CD4-positive, alpha-beta memory T cell (primary cell): ENCODE data around the gene ARHGAP22. TPM values are rescaled to one million over a fixed set of nuclear protein-coding genes. Genes with fewer than 3 reads are reported as not detected.

Experiments used
- CTCF ChIA-PET: fragments of 350-600 bp; sonication (Branson Sonifier 250); formaldehyde crosslinking; loops from one replicate; lab custom pipeline; 2021; ENCODE audit warnings: inconsistent platforms; ENCODE audit not compliant: partially characterized antibody; lab: Charles Lee
- POLR2A ChIA-PET: fragments of 350-600 bp; sonication (Branson Sonifier 250); formaldehyde crosslinking; loops from one replicate; lab custom pipeline; 2021; ENCODE audit not compliant: partially characterized antibody; lab: Charles Lee
- DNase-seq, 5 donors: peaks; one replicate each; pipeline versions ENCODE4 v3.0.0 to v3.0.0-alpha.2; 2020 to 2022; ENCODE audit warnings: mixed read lengths in 1 of 5
- H3K27ac ChIP-seq: one replicate; pipeline ENCODE4 v1.7.0; 2013; ENCODE audit warnings: low read depth, low read length
- H3K27me3 ChIP-seq: 2 replicates; pipeline ENCODE4 v1.7.0; 2013; ENCODE audit warnings: mild to moderate bottlenecking, low read length, moderate library complexity; ENCODE audit not compliant: insufficient read depth
- H3K36me3 ChIP-seq: 2 replicates; pipeline ENCODE4 v1.7.0; 2013; ENCODE audit warnings: mild to moderate bottlenecking, low read length, moderate library complexity; ENCODE audit not compliant: insufficient read depth
- H3K4me1 ChIP-seq: 2 replicates; pipeline ENCODE4 v1.7.0; 2013; ENCODE audit warnings: mild to moderate bottlenecking, low read length, moderate library complexity; ENCODE audit not compliant: insufficient read depth
- H3K4me3 ChIP-seq, 2 donors: one replicate each; pipeline ENCODE4 v1.7.0; 2013; ENCODE audit warnings: low read length in 2 of 2, mild to moderate bottlenecking in 1 of 2
- H3K9me3 ChIP-seq, 2 donors: one replicate each; pipeline ENCODE4 v1.7.0; 2013; ENCODE audit warnings: low read length in 2 of 2, control low read depth in 1 of 2; ENCODE audit not compliant: control insufficient read depth in 1 of 2
- H3K27ac Mint-ChIP-seq, 7 donors: one replicate each; pipeline ENCODE4 v1.8.0; 2020 to 2021; ENCODE audit warnings: mixed read lengths in 7 of 7, mild to moderate bottlenecking in 6 of 7, inconsistent platforms in 3 of 7, moderate library complexity in 3 of 7
- H3K27me3 Mint-ChIP-seq, 2 donors: one replicate each; pipeline ENCODE4 v1.8.0; 2020 to 2021; ENCODE audit warnings: mixed read lengths in 2 of 2
- H3K36me3 Mint-ChIP-seq, 2 donors: one replicate each; pipeline ENCODE4 v1.8.0; 2020 to 2021; ENCODE audit warnings: mixed read lengths in 2 of 2, inconsistent platforms in 1 of 2, mild to moderate bottlenecking in 1 of 2
- H3K4me1 Mint-ChIP-seq, 4 donors: one replicate each; pipeline ENCODE4 v1.8.0; 2020 to 2021; ENCODE audit warnings: mixed read lengths in 4 of 4, mild to moderate bottlenecking in 1 of 4
- H3K4me3 Mint-ChIP-seq, 8 donors: one replicate each; pipeline ENCODE4 v1.8.0; 2020 to 2021; ENCODE audit warnings: mixed read lengths in 8 of 8, mild to moderate bottlenecking in 7 of 8, moderate library complexity in 6 of 8, inconsistent platforms in 3 of 8
- H3K9me3 Mint-ChIP-seq, 8 donors: one replicate each; pipeline ENCODE4 v1.8.0; 2020 to 2021; ENCODE audit warnings: mixed read lengths in 8 of 8, mild to moderate bottlenecking in 5 of 8, inconsistent platforms in 3 of 8, moderate library complexity in 1 of 8
- intact Hi-C: fragments of 100-400 bp; cut with micrococcal nuclease; formaldehyde crosslinking; loops from one replicate; pipeline ENCODE4 v1.15.1; 2023
- polyA plus RNA-seq, 2 donors: library from polyadenylated mRNA; unstranded; fragments of 300-500 nt; fragmentation: Illumina TruSeq; gene quantifications; one replicate each; pipeline ENCODE4 v1.2.3, GENCODE V29; 2021
- total RNA-seq, 2 experiments: library from RNA; stranded (reverse); gene quantifications; one replicate each; pipeline ENCODE4 v1.2.3, GENCODE V29; 2021

Gene ARHGAP22
- total and polyA plus RNA-seq, 4 experiments from 2014 or later: 0.20 to 0.83 TPM; not detected in 2

- peaks cover 2 to 7% of the 10 kb centered on the region in 2 donors for H3K27me3 Mint-ChIP-seq
- Histone ChIP-seq H3K4me3 (no peak overlapping the region), H3K4me1 (no peaks in the 10 kb centered on the region), H3K36me3 (no peaks in the 10 kb centered on the region), H3K27me3 (no peaks in the 10 kb centered on the region), H3K27ac (no peak overlapping the region), H3K9me3 (no peaks in the 10 kb centered on the region)
- no peak for DNase-seq
- H3K27ac Mint-ChIP-seq: no peak overlapping the region
- no peak overlapping the region for H3K4me3 Mint-ChIP-seq
- H3K36me3 Mint-ChIP-seq: no peaks in the 10 kb centered on the region
- no peaks in the 10 kb centered on the region for H3K9me3 Mint-ChIP-seq
- CTCF ChIA-PET: no interaction called here
- POLR2A ChIA-PET: no interaction called here
- intact Hi-C loops: no loop called here
- H3K4me1 Mint-ChIP-seq: no peaks in the 10 kb centered on the region
Observed at GRCh38 chr10:48536916-48537890, 67.7 kb downstream of the ARHGAP22 start.

GRCh38 chr10:48536156-48536500 lies 68.7 kb downstream of the ARHGAP22 start:
- H3K36me3 Mint-ChIP-seq: no peaks in the 10 kb centered on the region
- no peak overlapping the region for H3K27ac Mint-ChIP-seq
- H3K9me3 Mint-ChIP-seq: no peaks in the 10 kb centered on the region

GRCh38 chr10:48535416-48536155 lies 69.3 kb downstream of the ARHGAP22 start:
- Mint-ChIP-seq H3K27ac (no peak overlapping the region), H3K36me3 (no peaks in the 10 kb centered on the region), H3K4me1 (no peaks in the 10 kb centered on the region), H3K9me3 (no peaks in the 10 kb centered on the region), H3K27me3 (peaks cover 2 to 5% of the 10 kb centered on the region in 2 donors), H3K4me3 (no peak overlapping the region)
- Histone ChIP-seq H3K36me3 (no peaks in the 10 kb centered on the region), H3K9me3 (no peaks in the 10 kb centered on the region), H3K4me3 (no peak overlapping the region), H3K27ac (no peak overlapping the region), H3K4me1 (no peaks in the 10 kb centered on the region), H3K27me3 (no peaks in the 10 kb centered on the region)
- CTCF ChIA-PET: no interaction called here
- POLR2A ChIA-PET: no interaction called here
- intact Hi-C loops: no loop called here
- no peak for DNase-seq

More at GRCh38 chr10:48536156-48536500, 68.7 kb downstream of the ARHGAP22 start:
- Histone ChIP-seq H3K36me3 (no peaks in the 10 kb centered on the region), H3K27me3 (no peaks in the 10 kb centered on the region), H3K27ac (no peak overlapping the region), H3K4me3 (no peak overlapping the region), H3K4me1 (no peaks in the 10 kb centered on the region), H3K9me3 (no peaks in the 10 kb centered on the region)
- ChIA-PET POLR2A (no interaction called here), CTCF (no interaction called here)
- Mint-ChIP-seq H3K4me3 (no peak overlapping the region), H3K4me1 (no peaks in the 10 kb centered on the region), H3K27me3 (peaks cover 2 to 6% of the 10 kb centered on the region in 2 donors)
- no peak for DNase-seq
- intact Hi-C loops: no loop called here

GRCh38 chr10:48533951-48534720 lies 70.7 kb downstream of the ARHGAP22 start:
- intact Hi-C loops: no loop called here

GRCh38 chr10:48533540-48533939 lies 71.3 kb downstream of the ARHGAP22 start:
- no peak overlapping the region for H3K27ac Mint-ChIP-seq
- Histone ChIP-seq H3K9me3 (no peaks in the 10 kb centered on the region), H3K27me3 (no peaks in the 10 kb centered on the region), H3K27ac (no peak overlapping the region), H3K4me3 (no peak overlapping the region), H3K4me1 (no peaks in the 10 kb centered on the region), H3K36me3 (no peaks in the 10 kb centered on the region)
- intact Hi-C loops: no loop called here
- CTCF ChIA-PET: no interaction called here
- no peak for DNase-seq
- POLR2A ChIA-PET: no interaction called here
- peaks cover 5 to 12% of the 10 kb centered on the region in 2 donors for H3K27me3 Mint-ChIP-seq
- H3K36me3 Mint-ChIP-seq: no peaks in the 10 kb centered on the region
- no peaks in the 10 kb centered on the region for H3K4me1 Mint-ChIP-seq
- H3K4me3 Mint-ChIP-seq: no peak overlapping the region
- peaks cover 0 to 3% (median 0%) of the 10 kb centered on the region in 8 donors for H3K9me3 Mint-ChIP-seq

More at GRCh38 chr10:48533951-48534720, 70.7 kb downstream of the ARHGAP22 start:
- H3K9me3 Mint-ChIP-seq: peaks cover 0 to 2% (median 0%) of the 10 kb centered on the region in 8 donors
- no peak overlapping the region for H3K27ac Mint-ChIP-seq
- Histone ChIP-seq H3K4me1 (no peaks in the 10 kb centered on the region), H3K27me3 (no peaks in the 10 kb centered on the region), H3K27ac (no peak overlapping the region), H3K36me3 (no peaks in the 10 kb centered on the region), H3K9me3 (no peaks in the 10 kb centered on the region), H3K4me3 (no peak overlapping the region)
- no peak for DNase-seq
- POLR2A ChIA-PET: no interaction called here
- CTCF ChIA-PET: no interaction called here
- H3K36me3 Mint-ChIP-seq: no peaks in the 10 kb centered on the region
- H3K27me3 Mint-ChIP-seq: peaks cover 5 to 7% of the 10 kb centered on the region in 2 donors
- H3K4me3 Mint-ChIP-seq: no peak overlapping the region
- H3K4me1 Mint-ChIP-seq: no peaks in the 10 kb centered on the region

- CTCF ChIA-PET: no interaction called here
- Histone ChIP-seq H3K9me3 (no peaks in the 10 kb centered on the region), H3K4me3 (no peak overlapping the region), H3K4me1 (no peaks in the 10 kb centered on the region), H3K27me3 (no peaks in the 10 kb centered on the region), H3K36me3 (no peaks in the 10 kb centered on the region), H3K27ac (no peak overlapping the region)
- no peak overlapping the region for H3K27ac Mint-ChIP-seq
- no peak overlapping the region for H3K4me3 Mint-ChIP-seq
- no peaks in the 10 kb centered on the region for H3K36me3 Mint-ChIP-seq
- peaks cover 0 to 4% (median 0%) of the 10 kb centered on the region in 8 donors for H3K9me3 Mint-ChIP-seq
- DNase-seq: no peak
- intact Hi-C loops: no loop called here
- H3K4me1 Mint-ChIP-seq: no peaks in the 10 kb centered on the region
- POLR2A ChIA-PET: no interaction called here
- peaks cover 3 to 11% of the 10 kb centered on the region in 2 donors for H3K27me3 Mint-ChIP-seq
Observed at GRCh38 chr10:48531486-48531885, 73.4 kb downstream of the ARHGAP22 start.

GRCh38 chr10:48529331-48529730 lies 75.5 kb downstream of the ARHGAP22 start:
- Histone ChIP-seq H3K9me3 (no peaks in the 10 kb centered on the region), H3K4me1 (no peaks in the 10 kb centered on the region), H3K4me3 (no peak overlapping the region), H3K27me3 (no peaks in the 10 kb centered on the region), H3K27ac (no peak overlapping the region), H3K36me3 (no peaks in the 10 kb centered on the region)
- CTCF ChIA-PET: no interaction called here
- H3K36me3 Mint-ChIP-seq: no peaks in the 10 kb centered on the region
- POLR2A ChIA-PET: no interaction called here
- intact Hi-C loops: no loop called here
- peaks cover 13 to 25% of the 10 kb centered on the region in 2 donors for H3K27me3 Mint-ChIP-seq
- no peak overlapping the region for H3K4me3 Mint-ChIP-seq
- no peak overlapping the region for H3K27ac Mint-ChIP-seq
- H3K9me3 Mint-ChIP-seq: peaks cover 0 to 4% (median 1%) of the 10 kb centered on the region in 8 donors
- no peak for DNase-seq
- peaks cover 0 to 4% (median 2%) of the 10 kb centered on the region in 4 donors for H3K4me1 Mint-ChIP-seq
